GM03348 (cell line): ENCODE measurements around the gene TIGD4.
A peak's percentile ranks its signal among the peaks of the same experiment; 100 is the strongest.

Source experiments
- DNase-seq: peaks from one replicate; pipeline ENCODE4 v3.0.0; 2012; ENCODE audit warnings: low spot score

Gene TIGD4

DNA sequence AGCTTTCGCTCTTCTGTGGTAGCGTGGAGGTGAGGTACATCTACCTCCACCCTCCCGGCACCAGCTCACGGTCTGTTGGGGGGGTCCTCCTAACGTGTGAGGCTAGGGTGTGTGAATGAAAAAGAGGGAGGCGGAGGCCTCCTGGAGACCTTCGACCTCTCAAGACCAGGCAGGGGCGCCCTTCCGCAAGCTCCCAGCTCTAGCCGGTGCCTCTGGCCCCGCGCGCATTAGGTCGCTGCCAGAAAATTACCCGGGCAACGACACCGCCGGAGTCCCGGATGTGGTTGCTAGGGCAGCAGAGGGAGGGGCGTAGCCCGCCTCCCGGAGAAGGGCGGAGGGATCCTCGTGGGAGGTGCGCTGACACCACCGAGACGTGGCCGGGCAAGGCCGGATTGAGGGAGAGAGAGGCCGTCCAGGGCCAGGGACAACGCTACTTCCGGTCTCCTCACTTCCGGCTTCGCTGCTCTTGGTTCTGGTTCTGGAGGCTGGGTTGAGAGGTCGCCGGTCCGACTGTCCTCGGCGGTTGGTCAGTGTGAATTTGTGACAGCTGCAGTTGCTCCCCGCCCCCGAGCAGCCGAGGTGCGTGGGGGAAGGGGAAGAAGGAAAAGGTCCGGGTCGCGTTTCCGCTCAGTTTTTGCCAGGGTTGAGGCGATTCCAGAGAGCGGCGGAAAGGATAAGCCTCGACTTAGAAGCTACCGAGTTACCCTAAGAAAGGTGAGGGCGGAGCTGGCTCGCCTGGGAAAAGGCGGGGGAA lies at the start of gene TIGD4, which contains the start of gene ARFIP1:
Gene TIGD4 (minus strand): TSS at position 218 of the 754 bp plus-strand sequence. CDS start 8,726 bp downstream, outside the sequence.
Gene ARFIP1 (plus strand): TSS at position 442 of the 754 bp plus-strand sequence. CDS start 49,680 bp downstream, outside the sequence.
- peak; percentile 99 for DNase-seq

DNA sequence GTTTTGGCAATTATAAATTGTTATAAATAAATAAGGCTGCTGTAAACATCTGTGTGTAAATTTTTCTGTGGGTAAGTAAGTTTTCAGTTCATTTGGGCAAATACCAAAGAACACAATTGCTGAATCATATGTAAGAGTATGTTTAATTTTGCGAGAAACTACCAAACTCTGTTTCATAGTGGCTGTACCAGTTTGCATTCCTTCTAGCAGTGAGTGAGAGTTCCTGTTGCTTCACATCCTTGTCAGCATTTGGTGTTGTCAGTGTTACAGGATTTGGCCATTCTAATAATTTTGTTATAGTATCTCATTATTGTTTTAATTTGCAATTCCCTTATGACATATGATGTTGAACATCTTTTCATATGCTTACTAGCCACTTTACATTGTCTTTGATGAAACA lies 48.6 kb upstream of the TIGD4 start:
- no peak for DNase-seq

DNA sequence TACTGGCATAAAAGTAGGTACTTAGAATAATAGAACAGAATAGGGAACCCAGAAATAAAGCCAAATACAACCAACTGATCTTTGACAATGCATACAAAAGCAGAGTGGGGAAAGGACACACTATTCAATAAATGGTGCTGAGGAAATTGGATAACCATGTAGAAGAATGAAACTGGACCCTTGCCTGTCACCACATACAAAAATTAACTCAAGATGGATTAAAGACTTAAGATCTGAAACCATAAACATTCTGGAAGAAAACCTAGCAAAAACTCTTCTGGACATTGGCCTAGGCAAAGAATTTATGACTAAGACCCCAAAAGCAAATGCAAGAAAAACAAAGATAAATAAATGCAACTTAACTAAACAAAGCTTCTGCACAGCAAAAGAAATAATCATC lies 45.8 kb upstream of the TIGD4 start:
- no peak for DNase-seq

DNA sequence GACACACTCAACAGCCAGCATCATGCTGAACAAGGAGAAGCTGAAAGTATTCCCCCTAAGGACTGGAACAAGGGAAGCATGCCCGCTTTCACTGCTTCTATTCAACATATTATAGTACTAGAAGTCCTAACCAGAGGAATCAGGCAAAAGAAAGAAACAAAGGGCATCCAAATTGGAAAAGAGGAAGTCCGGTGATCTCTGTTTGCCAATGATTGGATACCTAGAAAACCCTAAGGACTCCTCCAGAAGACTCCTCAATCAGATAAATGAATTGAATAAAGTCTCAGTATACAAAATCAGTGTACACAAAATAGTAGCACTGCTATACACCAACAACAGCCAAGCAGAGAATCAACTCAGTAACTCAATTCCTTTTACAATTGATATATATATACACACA lies 45.0 kb upstream of the TIGD4 start:
- no peak for DNase-seq

DNA sequence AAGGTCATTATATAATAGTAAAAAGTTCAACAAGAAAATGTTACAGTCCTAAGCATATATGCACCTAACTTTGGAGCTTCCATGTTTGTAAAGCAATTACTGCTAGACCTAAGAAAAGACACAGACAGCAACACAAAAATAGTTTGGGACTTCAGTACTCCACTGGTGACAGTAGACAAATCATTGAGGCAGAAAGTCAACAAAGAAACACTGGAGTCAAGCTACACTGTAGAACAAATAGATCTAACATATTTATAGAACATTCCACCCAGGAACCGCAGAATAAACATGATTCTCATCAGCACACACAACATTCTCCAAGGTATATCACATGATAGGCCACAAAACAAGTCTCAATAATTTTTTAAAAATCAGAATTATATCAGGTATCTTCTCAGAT lies 42.8 kb upstream of the TIGD4 start:
- DNase-seq, result no peak

DNA sequence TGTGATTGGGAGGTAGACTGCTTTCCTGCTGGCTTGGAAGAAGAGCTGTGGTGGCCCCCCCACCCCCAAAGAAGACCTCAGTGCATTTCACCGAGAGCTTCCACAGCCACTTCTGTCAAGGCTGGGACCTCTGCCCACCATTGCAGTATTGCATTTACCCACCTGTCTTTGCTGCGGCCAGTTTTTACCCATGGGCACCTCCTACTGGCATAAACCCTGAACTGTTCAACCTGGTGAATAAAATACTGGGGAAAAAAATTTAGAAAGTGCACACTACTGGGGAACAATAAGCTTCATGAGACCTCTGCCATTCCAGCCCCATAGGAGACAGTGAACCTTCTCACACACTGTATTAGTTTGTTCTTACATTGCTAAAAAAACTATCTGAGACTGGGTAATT lies 40.5 kb upstream of the TIGD4 start:
- no peak for DNase-seq

DNA sequence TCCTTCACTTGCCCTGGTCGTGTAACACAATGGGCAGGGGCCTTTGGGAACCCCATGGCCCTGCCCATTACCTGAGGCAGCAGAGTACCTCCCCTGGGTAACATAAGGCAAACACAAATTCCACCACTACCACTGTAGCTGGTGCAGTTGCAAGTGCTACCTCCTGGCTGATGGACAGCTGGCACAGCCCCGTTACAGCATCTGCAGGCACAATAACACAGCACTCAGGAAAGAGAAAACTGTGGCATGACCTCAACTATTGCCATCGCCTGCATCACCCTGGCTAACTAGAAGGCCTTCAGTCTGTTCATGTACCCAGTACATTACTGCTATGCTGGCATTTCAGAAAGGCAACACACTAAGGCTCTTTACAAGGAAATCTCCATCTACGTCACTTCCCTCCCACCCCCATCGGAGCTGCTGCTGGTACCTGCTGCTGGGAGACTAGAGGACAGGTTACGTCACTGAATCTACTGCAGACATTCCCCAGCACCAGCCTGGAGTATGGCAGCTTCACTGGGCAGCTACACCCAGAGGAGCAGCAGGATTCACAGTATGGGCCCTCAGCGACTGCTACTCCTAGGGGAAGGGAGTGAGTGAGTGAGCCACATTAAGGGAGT lies 39.6 kb upstream of the TIGD4 start:
- no peak for DNase-seq

DNA sequence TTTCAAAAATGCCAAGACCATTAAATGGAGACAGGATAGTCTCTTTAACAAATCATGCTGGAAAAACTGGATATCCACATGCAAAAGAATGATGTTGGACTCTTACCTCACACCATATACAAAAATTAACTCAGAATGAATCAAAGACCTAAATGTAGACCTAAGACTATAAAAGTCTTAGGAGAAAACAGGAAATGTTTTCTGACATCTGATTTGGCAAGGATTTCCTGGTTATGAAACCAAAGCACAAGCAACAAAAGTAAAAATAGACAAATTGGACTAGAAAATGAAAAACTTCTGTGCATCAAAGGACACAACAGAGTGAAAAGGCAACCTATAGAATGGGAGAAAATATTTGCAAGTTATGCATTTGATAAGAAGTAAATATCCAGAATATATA lies 37.8 kb upstream of the TIGD4 start:
- no peak for DNase-seq

DNA sequence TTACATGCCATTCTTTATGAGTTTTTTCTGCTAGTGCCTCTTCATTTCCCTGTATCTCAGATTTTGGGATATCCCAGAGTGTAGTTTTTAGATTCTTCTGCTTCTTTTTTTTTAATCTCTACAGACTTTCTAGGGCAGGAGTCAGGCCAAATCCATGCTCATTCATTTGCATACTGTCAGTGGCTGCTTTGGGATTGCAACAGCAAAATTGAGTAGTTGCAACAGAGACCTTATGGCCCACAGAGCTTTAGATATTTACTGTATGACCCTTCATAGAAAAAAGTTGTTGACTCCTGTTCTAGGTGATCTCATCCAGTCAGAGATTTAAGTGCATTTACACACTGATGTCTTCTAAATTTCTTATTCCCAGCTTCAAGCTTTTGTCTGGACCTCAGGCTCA lies 35.5 kb upstream of the TIGD4 start:
- peak; percentile 3 for DNase-seq

DNA sequence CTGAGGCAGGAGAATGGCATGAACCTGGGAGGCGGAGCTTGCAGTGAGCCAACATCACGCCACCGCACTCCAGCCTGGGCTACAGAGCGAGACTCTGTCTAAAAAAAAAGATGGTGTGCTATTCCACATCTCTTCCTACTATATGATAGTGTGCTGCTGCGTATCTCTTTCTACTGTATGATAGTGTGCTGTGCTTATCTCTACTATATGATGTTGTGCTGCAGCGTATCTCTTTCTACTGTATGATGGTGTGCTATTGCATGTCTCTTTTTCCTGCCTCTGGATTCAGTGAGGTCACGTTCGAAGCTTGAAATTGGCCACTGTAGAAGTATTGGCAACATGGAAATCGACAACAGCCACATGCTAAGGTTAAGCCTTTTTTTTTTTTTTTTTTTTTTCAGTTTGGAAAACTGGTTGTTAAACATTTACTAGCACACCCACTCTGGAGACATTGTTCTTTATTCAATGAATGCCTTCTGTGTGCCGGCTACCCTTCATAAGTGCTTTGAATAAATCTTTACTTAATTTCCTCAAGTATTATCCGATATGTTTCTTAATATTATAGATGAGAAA lies 31.3 kb upstream of the TIGD4 start:
- DNase-seq, result no peak

DNA sequence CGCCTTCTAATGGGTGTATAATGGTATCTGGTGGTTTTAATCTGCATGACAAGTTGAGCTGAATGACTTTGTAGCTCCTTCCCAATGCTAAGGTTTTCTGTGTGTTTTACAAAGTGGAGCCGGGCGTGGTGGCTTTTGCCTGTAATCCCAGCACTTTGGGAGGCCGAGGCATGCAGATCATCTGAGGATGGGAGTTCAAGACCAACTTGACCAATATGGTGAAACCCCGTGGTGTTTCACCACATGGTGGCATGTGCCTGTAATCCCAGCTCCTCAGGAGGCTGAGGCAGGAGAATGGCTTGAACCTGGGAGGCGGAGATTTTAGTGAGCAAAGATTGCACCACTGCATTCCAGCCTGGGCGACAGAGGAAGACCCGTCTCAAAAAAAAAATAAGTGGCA lies 29.1 kb upstream of the TIGD4 start:
- no peak for DNase-seq

DNA sequence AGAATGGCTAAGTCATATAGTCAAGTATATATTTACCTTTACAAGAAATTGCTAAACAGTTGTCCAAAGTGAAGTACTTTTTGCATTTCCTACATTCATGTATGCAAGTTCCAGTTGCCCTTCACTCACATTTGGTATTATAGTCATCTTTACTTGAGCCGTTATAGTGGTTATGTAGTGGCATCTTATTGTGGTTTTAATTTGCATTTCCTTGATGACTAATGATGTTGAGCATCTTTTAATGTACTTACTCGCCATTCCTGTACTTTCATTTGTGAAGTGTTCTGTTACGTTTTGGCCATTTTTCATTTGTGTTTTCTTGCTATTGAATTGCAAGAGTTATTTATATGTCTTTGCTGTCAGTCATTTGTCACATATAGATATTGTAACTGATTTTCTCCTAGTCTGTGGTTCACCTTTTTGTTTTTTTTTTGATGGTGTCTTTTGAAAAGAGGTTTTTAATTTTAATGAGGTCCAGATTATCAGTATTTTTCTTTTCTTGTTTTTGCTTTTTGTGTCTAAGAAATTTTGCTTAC lies 27.8 kb upstream of the TIGD4 start:
- DNase-seq, result no peak

DNA sequence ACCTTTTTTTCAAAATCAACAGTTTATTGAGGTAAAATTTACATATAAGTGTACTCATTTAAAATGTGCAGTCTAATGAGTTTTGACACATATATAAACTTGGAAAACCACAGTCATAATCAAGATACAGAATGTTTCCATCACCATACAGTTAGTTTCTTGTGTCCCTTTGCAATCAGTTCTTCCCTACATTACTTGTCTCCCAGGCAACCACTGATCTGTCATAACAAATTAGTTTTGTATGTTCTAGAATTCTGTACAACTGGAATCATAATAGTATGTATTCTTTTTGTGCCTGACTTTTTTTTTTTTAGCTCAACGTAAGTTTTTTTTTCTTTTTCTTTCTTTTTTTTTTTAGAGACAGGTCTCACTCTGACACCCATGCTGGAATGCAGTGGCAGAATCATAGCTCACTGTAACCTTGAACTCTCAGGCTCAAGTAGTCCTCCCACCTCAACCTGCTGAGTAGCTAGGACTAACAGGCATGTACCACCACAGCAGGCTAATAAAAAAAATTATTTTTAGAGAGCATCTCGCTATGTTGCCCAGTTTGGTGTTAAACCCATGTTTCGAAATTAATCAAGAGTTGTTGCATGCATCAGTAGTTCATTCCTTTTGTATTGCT lies 27.1 kb upstream of the TIGD4 start:
- no peak for DNase-seq

DNA sequence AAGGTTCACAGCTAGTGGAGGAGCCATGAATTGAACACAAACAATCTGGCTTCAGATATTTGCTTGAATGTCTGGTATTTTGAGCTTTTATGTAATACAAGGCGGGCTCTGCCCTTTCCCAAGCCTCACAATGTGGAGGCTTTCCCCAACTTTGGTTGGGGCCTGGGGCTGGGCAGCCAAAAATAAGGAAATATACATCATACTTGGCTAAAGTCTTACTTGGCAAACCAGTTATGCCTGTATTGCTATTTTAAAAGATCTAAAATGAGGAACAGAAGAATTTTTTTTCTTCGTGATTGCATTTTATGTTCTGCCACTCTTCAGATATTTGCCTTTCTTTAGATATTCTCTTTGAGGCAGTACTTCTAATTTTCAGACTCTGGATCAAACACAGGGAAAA lies 26.3 kb upstream of the TIGD4 start:
- no peak for DNase-seq

DNA sequence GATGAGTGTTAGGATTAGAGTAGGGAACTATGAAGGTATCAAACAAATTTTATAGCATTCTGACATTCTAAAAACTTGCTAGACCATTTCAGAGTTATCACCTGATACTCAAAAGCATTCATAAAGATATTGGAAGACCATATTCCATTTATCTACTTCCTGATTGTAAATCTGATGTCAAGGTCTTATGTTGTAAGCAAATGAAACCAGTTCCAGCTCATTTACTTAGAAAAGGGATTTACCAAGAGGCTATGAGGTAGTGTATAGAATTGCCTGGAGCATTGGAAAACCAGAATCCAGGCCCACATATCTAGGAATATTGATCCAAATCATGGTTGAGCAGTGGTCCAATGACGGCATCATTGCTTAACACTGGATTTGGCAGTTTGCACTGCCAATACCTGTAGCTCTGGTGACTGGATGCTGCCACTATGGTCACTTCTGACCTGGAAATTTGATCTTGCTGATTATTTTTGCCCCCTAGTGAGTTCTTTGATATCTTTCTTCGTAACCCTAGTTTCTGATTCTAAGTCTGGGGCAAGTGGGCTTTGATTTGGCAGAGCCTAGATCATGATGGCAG lies 25.6 kb upstream of the TIGD4 start:
- no peak for DNase-seq

DNA sequence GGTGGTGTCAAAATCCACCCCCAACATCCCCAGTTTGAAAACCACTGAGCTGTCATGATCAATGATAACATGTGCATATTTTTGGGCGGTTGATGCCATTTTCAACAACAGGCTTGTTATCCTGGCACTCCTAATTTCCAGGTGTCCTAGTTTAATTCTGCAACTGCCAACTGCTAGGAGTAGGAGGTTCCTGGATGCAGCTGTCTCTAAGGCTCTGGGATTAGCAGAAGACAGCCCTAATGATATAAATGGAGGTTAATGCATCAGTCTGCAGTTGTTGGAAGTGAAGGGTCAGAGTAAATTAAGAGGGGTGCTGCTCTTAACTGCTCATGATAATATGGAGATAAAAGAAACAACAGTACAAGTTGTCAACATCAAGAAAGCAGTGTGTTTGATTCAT lies 24.0 kb upstream of the TIGD4 start:
- DNase-seq, result no peak

DNA sequence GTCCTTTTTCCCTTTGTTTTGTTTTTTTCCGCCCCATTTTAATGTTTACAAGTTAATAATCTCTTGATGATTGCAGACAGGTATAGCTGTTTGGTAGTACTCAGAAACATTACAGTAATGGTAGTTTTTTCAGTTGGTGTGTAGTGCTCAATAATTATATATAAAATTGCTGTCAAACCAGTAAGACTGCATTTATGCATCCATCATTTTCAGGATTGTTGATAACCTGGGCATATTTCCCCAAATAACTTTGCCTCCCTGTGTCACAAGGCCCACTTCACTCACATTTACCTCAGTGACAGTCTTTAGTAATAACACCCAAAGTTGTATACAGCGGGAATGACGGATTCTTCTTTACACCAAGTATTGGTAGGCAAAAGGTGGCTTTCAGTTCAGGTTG lies 16.4 kb upstream of the TIGD4 start:
- no peak for DNase-seq

DNA sequence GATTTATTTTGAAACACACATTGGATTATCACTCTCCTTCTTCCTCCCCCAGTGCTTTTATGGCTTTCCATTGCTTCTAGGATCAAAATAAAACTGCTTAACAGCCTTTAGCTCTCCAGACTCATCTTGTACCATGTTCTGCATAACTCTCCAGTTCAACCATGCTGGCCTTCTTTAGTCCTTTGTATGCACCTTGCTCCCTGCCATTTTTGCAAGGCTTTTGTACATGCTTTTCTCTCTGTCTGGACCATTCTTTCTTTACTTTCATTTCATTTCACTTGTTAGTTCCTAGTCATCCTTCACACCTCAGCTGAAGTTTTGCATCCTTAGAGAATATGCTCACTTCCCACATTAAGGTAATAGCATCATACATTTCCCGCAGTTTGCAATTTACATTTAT lies 7.1 kb upstream of the TIGD4 start:
- no peak for DNase-seq

DNA sequence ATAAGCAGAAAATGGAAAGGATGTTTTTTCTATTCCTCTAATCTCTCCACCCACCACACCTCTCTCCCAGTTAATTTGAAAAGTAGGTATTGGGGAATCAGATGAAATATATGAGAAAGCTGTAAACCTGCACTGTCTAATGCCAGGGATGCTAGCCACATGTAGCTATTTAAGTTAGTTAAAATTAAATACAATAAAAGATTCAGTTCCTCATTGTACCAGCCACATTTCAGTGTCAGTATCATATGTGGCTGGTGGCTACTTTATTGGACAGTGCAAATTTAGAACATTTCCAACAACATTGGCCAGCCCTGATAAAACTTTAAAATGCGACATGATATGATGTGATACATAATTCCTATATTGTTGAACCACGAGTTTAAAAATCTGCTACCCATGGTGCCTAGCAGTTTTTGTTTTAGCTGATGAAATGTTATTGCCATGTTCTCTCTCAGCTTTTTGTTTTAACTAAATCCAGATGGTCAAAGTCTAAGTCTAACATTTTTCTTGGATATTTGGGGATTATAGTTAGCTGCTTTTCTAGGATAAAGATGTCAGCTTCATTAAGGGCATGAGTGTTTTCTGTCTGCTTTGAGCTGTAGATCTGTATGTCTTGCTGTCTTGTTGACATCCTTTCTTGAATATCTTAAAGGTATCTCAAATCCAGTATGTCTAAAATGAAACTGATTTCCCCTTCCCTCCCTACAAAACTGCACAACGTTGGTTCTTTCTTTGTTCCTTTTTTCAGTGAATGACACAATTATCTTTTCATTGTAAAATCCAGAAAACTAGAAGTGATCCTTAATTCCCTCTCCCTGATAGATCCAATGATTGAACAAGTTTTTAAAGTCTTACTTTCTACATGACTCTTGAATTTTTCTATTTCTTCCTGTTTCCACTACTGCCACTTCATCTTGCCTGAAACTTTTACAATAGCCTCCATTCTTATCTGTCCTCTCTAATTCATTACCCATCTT lies 6.4 kb upstream of the TIGD4 start:
- DNase-seq, result peak; percentile 28

DNA sequence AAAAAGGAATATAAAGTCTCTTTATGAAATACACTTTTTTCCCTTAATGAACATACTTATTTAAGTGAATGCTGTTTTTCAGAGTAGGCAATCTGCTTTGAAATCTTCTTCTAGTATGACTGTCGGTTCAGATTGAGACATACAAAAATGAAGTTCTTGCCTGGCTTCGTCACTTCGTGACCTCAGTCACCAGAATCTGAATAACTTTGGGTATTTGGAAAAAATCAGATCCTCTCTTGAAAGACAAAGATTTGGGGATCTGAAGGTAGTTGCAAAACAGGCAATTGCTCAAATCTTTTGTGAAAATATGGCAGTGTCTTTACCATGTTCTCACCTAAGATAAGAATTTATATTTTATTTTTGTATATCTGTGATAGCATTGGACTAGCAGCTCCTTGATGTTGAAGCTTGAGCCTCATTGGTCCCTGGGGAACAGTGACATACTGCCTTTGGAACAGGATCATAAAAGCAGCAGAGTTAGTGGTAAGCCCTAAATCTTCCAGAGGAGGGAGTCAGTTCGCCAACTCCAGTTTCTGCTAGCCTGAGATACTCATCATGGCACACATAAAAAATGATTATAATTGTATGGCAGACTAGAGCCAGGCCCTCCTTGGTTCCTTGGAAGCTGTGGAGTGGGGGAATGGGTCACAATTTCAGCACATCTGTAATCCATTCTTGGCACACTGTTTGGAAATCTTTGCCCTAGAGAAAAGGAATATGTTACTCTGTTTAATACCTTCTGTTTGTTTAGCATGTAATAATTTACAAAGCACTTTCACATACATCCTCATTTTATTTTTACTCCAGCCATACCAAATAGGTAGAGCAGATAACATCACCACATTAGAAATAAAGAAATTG lies 5.2 kb upstream of the TIGD4 start:
- peak; percentile 37 for DNase-seq
